Right forelimb (tissue), 1 donor: Measurements from ENCODE around the gene DPY19L3.
"Not testable (repeated sequence)": the region's sequence is repeated elsewhere in the genome, so short reads cannot be mapped to it uniquely, and the experiment has no call there.

ENCODE experiments used
- DNase-seq: peaks from one replicate; pipeline ENCODE4 v3.0.0-alpha.2; 2018

DPY19L3 gene

GRCh38 chr19:32397671-32398101, 7.9 kb upstream of the DPY19L3 start:
- DNase-seq: no peak

GRCh38 chr19:32401992-32402391, 3.6 kb upstream of the DPY19L3 start:
- no peak for DNase-seq

GRCh38 chr19:32403291-32403995, 2.1 kb upstream of the DPY19L3 start:
- DNase-seq: no peak

GRCh38 chr19:32404213-32404932, 1.2 kb upstream of the DPY19L3 start:
- no peak for DNase-seq

GRCh38 chr19:32404933-32405430, 588 bp upstream of the DPY19L3 start:
- DNase-seq: peak; percentile 80

- no peak for DNase-seq
These were observed 812 bp downstream of the DPY19L3 start for GRCh38 chr19:32406161-32407003.

GRCh38 chr19:32407004-32407992, 1.7 kb downstream of the DPY19L3 start:
- no peak for DNase-seq

- DNase-seq: no peak
These were observed 9.7 kb downstream of the DPY19L3 start for GRCh38 chr19:32415246-32415645.

GRCh38 chr19:32415669-32416068, 10.1 kb downstream of the DPY19L3 start:
- DNase-seq: no peak

GRCh38 chr19:32416749-32417456, 11.3 kb downstream of the DPY19L3 start:
- DNase-seq: no peak

- no peak for DNase-seq
These were observed 12.6 kb downstream of the DPY19L3 start for GRCh38 chr19:32418155-32418554.

- no peak for DNase-seq
These were observed 16.2 kb downstream of the DPY19L3 start for GRCh38 chr19:32421589-32422361.

- no peak for DNase-seq
These were observed 16.9 kb downstream of the DPY19L3 start for GRCh38 chr19:32422435-32422834.

GRCh38 chr19:32423944-32424343, 18.4 kb downstream of the DPY19L3 start:
- DNase-seq: not testable (repeated sequence)

GRCh38 chr19:32427536-32427935, 22.0 kb downstream of the DPY19L3 start:
- no peak for DNase-seq

- no peak for DNase-seq
These were observed 31.1 kb downstream of the DPY19L3 start for GRCh38 chr19:32436692-32437091.

- DNase-seq: no peak
These were observed 31.5 kb downstream of the DPY19L3 start for GRCh38 chr19:32437096-32437495.

GRCh38 chr19:32438751-32439150, 33.2 kb downstream of the DPY19L3 start:
- no peak for DNase-seq

- no peak for DNase-seq
These were observed 37.1 kb downstream of the DPY19L3 start for GRCh38 chr19:32442650-32443049.

GRCh38 chr19:32447534-32447933, 42.0 kb downstream of the DPY19L3 start:
- not testable (repeated sequence) for DNase-seq
